HCT116 (cell line): ENCODE results near the gene LORICRIN. TPM values are rescaled to one million over a fixed set of nuclear protein-coding genes. Genes with fewer than 3 reads are reported as not detected.
"Not testable (repeated sequence)": the region's sequence is repeated elsewhere in the genome, so short reads cannot be mapped to it uniquely, and the experiment has no call there.

Source experiments
- ATAC-seq: fragments of 200-7000 bp; cut with Tn5 transposase; 2 replicates; pipeline ENCODE4 v1.9.1; 2020; ENCODE audit warnings: mild to moderate bottlenecking, moderate library complexity
- BruUV-seq: library from RNA; stranded (reverse); fragments of 400-500 nt; replicated peaks from 2 replicates; lab custom pipeline; 2021; lab: Mats Ljungman, UMichigan
- CTCF ChIA-PET: fragments of 300-600 bp; sonication (Branson Sonifier 250); formaldehyde crosslinking; loops from one replicate; lab custom pipeline; 2021; ENCODE audit warnings: antibody characterized with exemption; lab: Charles Lee
- POLR2A ChIA-PET: fragments of 300-600, 350-600 bp; sonication (Branson Sonifier 250); formaldehyde crosslinking; loops from one replicate; lab custom pipeline; 2021; ENCODE audit warnings: antibody characterized with exemption; lab: Charles Lee
- RAD21 ChIA-PET, 2 experiments: fragments of 300-600 bp; sonication (Branson Sonifier 250); formaldehyde crosslinking; loops; one replicate each; lab custom pipeline; 2023; ENCODE audit warnings: low total read pairs in 2 of 2; ENCODE audit not compliant: uncharacterized antibody in 2 of 2, unreplicated experiment in 2 of 2, low non-redundant PET in 1 of 2; lab: Charles Lee
- DNase-seq: peaks from one replicate; pipeline ENCODE4 v3.0.0-alpha.2; 2010; ENCODE audit warnings: low read depth, low spot score
- H2AFZ ChIP-seq: fragments of 200-600 bp; shearing (Covaris generic), sonication (generic); 2 replicates; pipeline ENCODE4 v1.6.1; 2017; ENCODE audit warnings: low read depth, mixed run types, mixed read lengths, antibody characterized with exemption, low read length; ENCODE audit not compliant: poor library complexity, severe bottlenecking
- H3K27ac ChIP-seq: 2 replicates; pipeline ENCODE4 v1.5.1; 2012; ENCODE audit warnings: low read depth, low read length
- H3K27me3 ChIP-seq: fragments of 200-600 bp; sonication (generic); 2 replicates; pipeline ENCODE4 v1.6.1; 2016; ENCODE audit warnings: mixed run types, low read length, mixed read lengths; ENCODE audit not compliant: insufficient read depth
- H3K36me3 ChIP-seq, 2 experiments: fragments of 200-500 bp in 1 of 2; fragments of 200-600 bp in 1 of 2; sonication (Bioruptor generic) in 1 of 2; sonication (generic) in 1 of 2; 2 replicates each; pipeline versions ENCODE4 v1.5.1 to v1.6.1; 2014 to 2016; ENCODE audit warnings: low read length in 2 of 2, inconsistent platforms in 1 of 2, mixed read lengths in 1 of 2, mixed run types in 1 of 2; ENCODE audit not compliant: insufficient read depth in 2 of 2, control insufficient read depth in 1 of 2
- H3K4me1 ChIP-seq, 2 experiments: fragments of 200-600 bp in 1 of 2; sonication (generic) in 1 of 2; 2 replicates each; pipeline versions ENCODE4 v1.5.1 to v1.6.1; 2012 to 2017; ENCODE audit warnings: low read length in 2 of 2, inconsistent platforms in 1 of 2, mild to moderate bottlenecking in 1 of 2, mixed read lengths in 1 of 2, mixed run types in 1 of 2, moderate library complexity in 1 of 2; ENCODE audit not compliant: insufficient read depth in 2 of 2, control insufficient read depth in 1 of 2
- H3K4me2 ChIP-seq: fragments of 200-600 bp; sonication (generic); 2 replicates; pipeline ENCODE4 v1.6.1; 2017; ENCODE audit warnings: mixed run types, low read length, mixed read lengths
- H3K4me3 ChIP-seq, 2 experiments: fragments of 200-600 bp in 1 of 2; sonication (generic) in 1 of 2; replicated peaks in 1 of 2; 2 replicates each; pipeline ENCODE4 v1.5.1; 2011 to 2016; ENCODE audit warnings: low read length in 2 of 2, control low read depth in 1 of 2, low read depth in 1 of 2, mild to moderate bottlenecking in 1 of 2, mixed read lengths in 1 of 2, mixed run types in 1 of 2
- H3K79me2 ChIP-seq: fragments of 200-600 bp; sonication (generic); 2 replicates; pipeline ENCODE4 v1.6.1; 2017; ENCODE audit warnings: mild to moderate bottlenecking, mixed run types, low read length, moderate library complexity, mixed read lengths; ENCODE audit not compliant: insufficient read depth
- H3K9ac ChIP-seq: fragments of 200-600 bp; sonication (generic); 2 replicates; pipeline ENCODE4 v1.6.1; 2016; ENCODE audit warnings: low read length, mixed read lengths
- H3K9me2 ChIP-seq: fragments of 200-600 bp; sonication (generic), shearing (Covaris generic); 2 replicates; pipeline ENCODE4 v1.6.1; 2017; ENCODE audit warnings: mixed run types, mild to moderate bottlenecking, moderate library complexity; ENCODE audit not compliant: insufficient read depth
- H3K9me3 ChIP-seq, 2 experiments: fragments of 200-500 bp in 1 of 2; fragments of 200-600 bp in 1 of 2; sonication (Bioruptor generic) in 1 of 2; sonication (generic) in 1 of 2; 2 replicates each; pipeline ENCODE4 v1.6.1; 2014 to 2017; ENCODE audit warnings: low read length in 2 of 2, mixed read lengths in 2 of 2, inconsistent platforms in 1 of 2, low read depth in 1 of 2, mild to moderate bottlenecking in 1 of 2, mixed run types in 1 of 2, moderate library complexity in 1 of 2; ENCODE audit not compliant: control insufficient read depth in 1 of 2, insufficient read depth in 1 of 2
- H4K20me1 ChIP-seq: fragments of 200-600 bp; sonication (generic), shearing (Covaris generic); 2 replicates; pipeline ENCODE4 v1.6.1; 2017; ENCODE audit warnings: mixed run types, mild to moderate bottlenecking, moderate library complexity; ENCODE audit not compliant: insufficient read depth
- JUND ChIP-seq: IDR thresholded peaks from 2 replicates; pipeline ENCODE4 v1.6.1; 2012
- RAD21 ChIP-seq: IDR thresholded peaks from 2 replicates; pipeline ENCODE4 v1.6.1; 2012; ENCODE audit warnings: low read depth, mild to moderate bottlenecking
- TCF7L2 ChIP-seq: IDR thresholded peaks from 2 replicates; pipeline ENCODE4 v1.7.0; 2011; ENCODE audit warnings: borderline replicate concordance, inconsistent platforms; ENCODE audit not compliant: insufficient read depth, insufficient read length; ENCODE audit errors: extremely low read depth
- intact Hi-C: fragments of 100-400 bp; cut with micrococcal nuclease; formaldehyde crosslinking; loops from 2 replicates; pipeline ENCODE4 v1.10.0; 2022
- total RNA-seq: library from RNA; stranded (reverse); gene quantifications from one replicate; pipeline ENCODE4 v1.2.1, GENCODE V29; 2021; ENCODE audit not compliant: unreplicated experiment
- TF ChIP-seq, protein P1 (sequence below), 3 experiments: fragments of 200-600 bp in 1 of 3; sonication (generic) in 1 of 3; IDR thresholded peaks in 2 of 3; conservative IDR thresholded peaks in 1 of 3; 2 replicates each; pipeline ENCODE4 v1.5.1; 2012 to 2017; ENCODE audit warnings: low read depth in 2 of 3, low read length in 2 of 3, antibody characterized with exemption in 1 of 3, borderline replicate concordance in 1 of 3, control low read depth in 1 of 3, mild to moderate bottlenecking in 1 of 3, mixed read lengths in 1 of 3, mixed run types in 1 of 3, moderate library complexity in 1 of 3; ENCODE audit not compliant: insufficient read depth in 1 of 3

The LORICRIN gene
- total RNA-seq, 1 experiment from 2014 or later: not detected

DNA sequence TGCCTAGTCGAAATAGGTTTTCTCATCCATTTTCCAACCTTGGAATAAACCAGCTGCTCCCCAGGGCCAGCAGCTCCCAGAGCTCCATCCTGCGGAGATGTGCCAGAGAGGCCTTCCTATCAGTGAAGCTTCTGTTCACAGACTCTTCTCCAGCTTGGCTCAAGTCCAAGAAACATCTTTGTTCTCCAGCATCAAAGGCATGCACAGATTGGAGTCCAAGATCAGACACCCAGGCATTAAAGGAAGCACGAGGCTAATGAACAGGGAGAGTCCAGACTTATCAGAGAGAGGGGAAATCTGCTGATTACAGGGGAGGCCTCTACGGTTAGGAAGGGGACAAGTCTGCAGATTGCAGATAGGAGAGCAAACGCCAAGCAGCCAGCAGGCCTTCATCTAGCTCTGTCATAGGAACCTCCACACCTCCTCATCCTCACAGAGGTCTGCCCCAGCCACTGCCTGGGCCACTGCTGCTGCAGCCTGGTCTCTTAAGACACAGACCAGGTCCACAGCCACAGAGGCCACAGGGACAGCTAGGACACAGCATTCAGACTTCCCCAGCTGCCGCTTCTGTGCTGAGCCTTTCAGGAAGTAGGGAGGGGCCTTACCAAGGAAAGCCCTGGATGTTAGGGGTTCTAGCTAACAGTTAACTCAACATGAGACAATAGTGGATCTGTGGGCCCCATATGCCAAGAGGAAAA, 38.7 kb upstream of the LORICRIN start:
- Histone ChIP-seq H4K20me1 (no peaks in the 10 kb centered on the region), H3K27me3 (peaks cover 26% of the 10 kb centered on the region), H3K9ac (no peak overlapping the region), H3K79me2 (no peaks in the 10 kb centered on the region), H3K36me3 (no peaks in the 10 kb centered on the region), H3K9me3 (no peaks in the 10 kb centered on the region), H2AFZ (no peak overlapping the region), H3K4me2 (no peak overlapping the region), H3K9me2 (no peaks in the 10 kb centered on the region), H3K27ac (no peak overlapping the region), H3K4me1 (no peaks in the 10 kb centered on the region), H3K4me3 (no peak overlapping the region)
- DNase-seq: no peak
- ChIA-PET POLR2A (no interaction called here), CTCF (interaction anchor here (1.2 to 1.7 kb wide), 4 partner anchors 28 to 567 kb away, joined by 3 to 4 read pairs (median 4); no protein-coding TSS in a partner anchor), RAD21 (no interaction called here)
- TF ChIP-seq JUND (no peak), TCF7L2 (peak; percentile 17)
- no peak for ATAC-seq
- no TSS peak for BruUV-seq
- intact Hi-C loops: no loop called here

DNA sequence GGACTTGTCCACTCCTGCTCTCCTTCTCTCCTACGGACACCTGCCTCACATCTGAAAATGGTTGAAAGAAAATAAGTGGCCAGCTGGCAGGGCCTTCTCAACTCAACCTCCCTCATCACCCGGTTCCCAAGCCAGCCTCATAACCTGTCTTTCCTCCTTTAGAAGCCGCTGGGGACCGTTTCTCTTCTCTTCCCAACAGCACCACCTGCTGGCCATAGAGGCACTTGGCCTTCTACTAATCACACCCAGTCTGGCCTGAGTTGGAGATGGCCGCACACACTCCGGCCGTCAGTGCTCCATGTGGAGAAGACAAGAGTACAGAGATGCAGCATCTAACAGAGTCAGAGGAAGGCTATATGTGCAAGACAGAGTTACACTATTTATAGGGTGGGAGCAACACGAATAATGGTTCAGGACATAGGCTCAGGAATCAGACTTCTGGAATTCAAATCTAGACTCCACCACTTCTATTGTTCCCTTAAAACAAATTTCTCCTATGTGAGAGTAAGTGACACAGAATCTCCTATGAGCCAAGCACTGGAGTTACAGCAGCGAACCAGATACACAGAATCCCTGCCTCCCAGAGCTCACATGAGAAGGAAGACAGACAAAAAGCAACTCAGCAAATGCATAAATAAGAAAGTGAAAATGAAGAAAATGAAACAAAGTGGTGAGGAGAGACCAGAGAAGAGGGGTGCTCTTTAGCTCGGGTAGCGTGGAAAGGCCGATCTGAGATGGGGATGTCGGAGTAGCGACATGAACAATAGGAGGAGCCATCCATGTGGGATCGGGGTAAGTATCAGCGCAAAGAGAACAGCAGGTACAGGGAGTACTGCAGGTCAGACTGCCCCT, 36.2 kb upstream of the LORICRIN start:
- CTCF ChIA-PET: interaction anchor here (1.1 to 1.6 kb wide), 2 partner anchors 31 to 354 kb away, joined by 3 to 5 read pairs; no protein-coding TSS in a partner anchor
- H3K79me2 ChIP-seq, H3K4me1 ChIP-seq, H3K27ac ChIP-seq, H3K9me2 ChIP-seq, POLR2A ChIA-PET, H3K9me3 ChIP-seq, H3K4me2 ChIP-seq, BruUV-seq, H3K9ac ChIP-seq, H4K20me1 ChIP-seq, RAD21 ChIA-PET, H2AFZ ChIP-seq, H3K36me3 ChIP-seq, H3K4me3 ChIP-seq: not testable (repeated sequence)
- intact Hi-C loops: loop anchor here (2.0 kb wide), 2 partner anchors 352 to 568 kb away; no protein-coding TSS in a partner anchor
- ATAC-seq (peak; percentile 99), DNase-seq (peak; percentile 32)
- H3K27me3 ChIP-seq: peaks cover 12% of the 10 kb centered on the region; the same call in 1 of the 2 replicates
- peak; percentile 61 for TF ChIP-seq RAD21
- TF ChIP-seq, protein P1, sequence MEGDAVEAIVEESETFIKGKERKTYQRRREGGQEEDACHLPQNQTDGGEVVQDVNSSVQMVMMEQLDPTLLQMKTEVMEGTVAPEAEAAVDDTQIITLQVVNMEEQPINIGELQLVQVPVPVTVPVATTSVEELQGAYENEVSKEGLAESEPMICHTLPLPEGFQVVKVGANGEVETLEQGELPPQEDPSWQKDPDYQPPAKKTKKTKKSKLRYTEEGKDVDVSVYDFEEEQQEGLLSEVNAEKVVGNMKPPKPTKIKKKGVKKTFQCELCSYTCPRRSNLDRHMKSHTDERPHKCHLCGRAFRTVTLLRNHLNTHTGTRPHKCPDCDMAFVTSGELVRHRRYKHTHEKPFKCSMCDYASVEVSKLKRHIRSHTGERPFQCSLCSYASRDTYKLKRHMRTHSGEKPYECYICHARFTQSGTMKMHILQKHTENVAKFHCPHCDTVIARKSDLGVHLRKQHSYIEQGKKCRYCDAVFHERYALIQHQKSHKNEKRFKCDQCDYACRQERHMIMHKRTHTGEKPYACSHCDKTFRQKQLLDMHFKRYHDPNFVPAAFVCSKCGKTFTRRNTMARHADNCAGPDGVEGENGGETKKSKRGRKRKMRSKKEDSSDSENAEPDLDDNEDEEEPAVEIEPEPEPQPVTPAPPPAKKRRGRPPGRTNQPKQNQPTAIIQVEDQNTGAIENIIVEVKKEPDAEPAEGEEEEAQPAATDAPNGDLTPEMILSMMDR (IDR thresholded peaks at IDR 0.05 in 2 of 3, conservative IDR thresholded peaks at IDR 0.05 in 1 of 3; ENCODE audit: borderline replicate concordance in 1 of 3, insufficient read depth in 1 of 3, low read depth in 2 of 3, low read length in 2 of 3): peak; percentile 48 to 72 (median 69); a peak in 5 of 6 replicates
